Natural killer cell treated with Interleukin-12 subunit alpha and Interleukin-12 subunit beta and Interleukin-15 and Interleukin-18, amount 100 ng/mL, for 72 hours (primary cell): ENCODE data around the gene KSR2. TPM values are rescaled to one million over a fixed set of nuclear protein-coding genes. Genes with fewer than 3 reads are reported as not detected.

ENCODE experiments used
- ATAC-seq, 2 donors: fragments of 150-1000 bp; cut with Tn5 transposase in 1 of 2; sonication (Bioruptor Pico), chemical (Tn5 transposase) in 1 of 2; 2 replicates each; pipeline ENCODE4 v1.10.0; 2021
- DNase-seq: peaks from one replicate; pipeline ENCODE4 v3.0.0; 2022; ENCODE audit warnings: low spot score
- H3K27ac Mint-ChIP-seq, 2 donors: 1 replicate in 1 of 2; 2 replicates in 1 of 2; pipeline ENCODE4 v1.8.0; 2022; ENCODE audit warnings: mixed read lengths in 2 of 2, mild to moderate bottlenecking in 1 of 2, moderate library complexity in 1 of 2
- H3K27me3 Mint-ChIP-seq, 2 donors: 1 replicate in 1 of 2; 2 replicates in 1 of 2; pipeline ENCODE4 v1.8.0; 2022; ENCODE audit warnings: mixed read lengths in 2 of 2
- H3K36me3 Mint-ChIP-seq: one replicate; pipeline ENCODE4 v1.8.0; 2022; ENCODE audit warnings: mixed read lengths
- H3K4me1 Mint-ChIP-seq, 2 donors: 1 replicate in 1 of 2; 2 replicates in 1 of 2; pipeline ENCODE4 v1.8.0; 2022; ENCODE audit warnings: low read depth in 2 of 2, mixed read lengths in 2 of 2, mild to moderate bottlenecking in 1 of 2
- H3K4me3 Mint-ChIP-seq: one replicate; pipeline ENCODE4 v1.8.0; 2022; ENCODE audit warnings: mixed read lengths
- H3K9me3 Mint-ChIP-seq: 2 replicates; pipeline ENCODE4 v1.8.0; 2022; ENCODE audit warnings: mixed read lengths
- total RNA-seq, 2 donors: library from RNA; stranded (reverse); gene quantifications; one replicate each; pipeline ENCODE4 v1.2.3, GENCODE V29; 2022

Gene KSR2
- total RNA-seq, 2 donors from 2014 or later = not detected

DNA sequence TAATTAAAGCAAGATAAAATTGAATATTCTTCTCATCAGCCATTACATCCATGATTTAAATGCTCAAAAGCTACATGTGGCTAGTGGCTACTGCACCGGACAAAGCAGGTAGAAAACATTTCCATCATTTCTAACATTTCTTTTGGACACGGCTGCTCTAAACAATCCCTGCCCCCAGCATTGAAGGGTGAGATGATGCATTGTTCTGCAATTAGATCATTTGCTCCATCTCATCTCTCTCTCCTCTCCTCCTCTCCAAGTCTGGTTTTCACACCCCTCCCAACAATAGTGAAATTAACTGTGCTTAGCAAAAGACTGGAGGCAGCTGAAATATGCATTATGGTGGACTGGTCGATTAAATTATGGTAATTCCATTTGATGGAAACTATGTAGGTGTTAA is 288.5 kb downstream of the KSR2 start:
- ATAC-seq = no peak
- Mint-ChIP-seq H3K4me1 (no peaks in the 10 kb centered on the region), H3K27me3 (peaks cover 0 to 10% of the 10 kb centered on the region in 2 donors), H3K9me3 (no peaks in the 10 kb centered on the region), H3K4me3 (no peak overlapping the region), H3K27ac (no peak overlapping the region), H3K36me3 (no peaks in the 10 kb centered on the region)
- no peak for DNase-seq

DNA sequence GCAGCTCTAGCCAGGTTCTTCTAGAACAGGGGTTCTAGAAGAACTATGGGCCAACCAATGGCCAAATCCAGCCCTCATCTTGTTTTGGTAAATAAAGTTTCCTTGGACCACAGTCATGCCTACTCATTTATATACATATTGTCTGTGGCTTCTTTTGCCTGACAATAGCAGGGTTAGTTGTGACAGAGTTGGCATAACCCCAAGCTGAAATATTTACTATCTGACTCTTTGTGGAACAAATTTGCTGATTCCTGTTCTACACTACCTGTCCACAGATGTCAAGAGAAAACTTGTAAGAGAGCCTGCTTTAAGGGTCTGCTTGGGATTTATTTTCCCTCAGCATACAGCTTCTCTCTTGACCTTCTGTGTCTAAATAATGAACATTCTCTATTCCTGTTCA is 289.0 kb downstream of the KSR2 start:
- ATAC-seq = no peak
- Mint-ChIP-seq H3K27ac (no peak overlapping the region), H3K27me3 (peaks cover 4 to 10% of the 10 kb centered on the region in 2 donors), H3K4me1 (no peaks in the 10 kb centered on the region), H3K4me3 (no peak overlapping the region), H3K36me3 (no peaks in the 10 kb centered on the region), H3K9me3 (no peaks in the 10 kb centered on the region)
- DNase-seq = no peak

DNA sequence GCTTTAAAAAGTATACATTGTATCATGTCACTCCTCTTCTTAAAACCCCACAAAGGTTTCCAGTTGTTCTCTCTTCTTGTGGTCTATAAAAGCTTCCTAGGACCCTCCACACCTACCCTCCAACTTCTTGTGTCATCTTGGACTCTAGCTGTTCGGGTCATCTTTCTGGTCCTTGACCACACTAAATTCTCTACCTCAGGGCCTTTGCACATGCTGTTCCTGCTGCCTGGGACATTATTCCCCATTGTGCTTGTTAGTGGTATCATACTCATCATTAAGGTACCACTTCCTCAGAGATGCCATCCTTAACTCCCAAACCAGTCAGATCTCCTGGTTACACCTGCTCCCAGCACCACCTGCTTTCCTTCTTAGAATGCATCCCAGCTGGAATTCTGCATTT is 294.0 kb downstream of the KSR2 start:
- no peaks in the 10 kb centered on the region for H3K9me3 Mint-ChIP-seq
- no peaks in the 10 kb centered on the region for H3K36me3 Mint-ChIP-seq
- H3K27ac Mint-ChIP-seq = no peak overlapping the region
- no peak for DNase-seq
- H3K4me1 Mint-ChIP-seq = no peaks in the 10 kb centered on the region
- no peak for ATAC-seq
- peaks cover 4 to 11% of the 10 kb centered on the region in 2 donors for H3K27me3 Mint-ChIP-seq
- H3K4me3 Mint-ChIP-seq = no peak overlapping the region

DNA sequence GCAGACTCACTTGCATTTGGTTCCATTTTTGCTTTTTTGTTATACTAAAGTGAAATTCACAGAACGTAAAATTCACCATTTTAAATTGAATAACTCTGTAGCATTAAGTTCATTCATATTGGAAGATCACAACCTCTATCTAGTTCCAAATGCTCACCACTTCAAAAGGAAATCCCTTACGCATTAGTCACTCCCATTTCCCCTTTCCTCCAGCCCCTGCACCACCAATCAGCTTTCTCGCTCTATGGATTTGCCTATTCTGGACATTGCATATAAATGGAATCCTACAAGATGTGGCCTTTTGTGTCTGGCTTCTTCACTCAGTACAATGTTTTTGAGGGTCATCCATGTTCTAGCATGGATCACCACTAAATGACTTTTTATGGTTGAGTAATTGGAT is 294.5 kb downstream of the KSR2 start:
- Mint-ChIP-seq H3K27me3 (peaks cover 4 to 11% of the 10 kb centered on the region in 2 donors), H3K36me3 (no peaks in the 10 kb centered on the region), H3K4me1 (no peaks in the 10 kb centered on the region), H3K4me3 (no peak overlapping the region), H3K9me3 (no peaks in the 10 kb centered on the region), H3K27ac (no peak overlapping the region)
- DNase-seq = no peak
- no peak for ATAC-seq

DNA sequence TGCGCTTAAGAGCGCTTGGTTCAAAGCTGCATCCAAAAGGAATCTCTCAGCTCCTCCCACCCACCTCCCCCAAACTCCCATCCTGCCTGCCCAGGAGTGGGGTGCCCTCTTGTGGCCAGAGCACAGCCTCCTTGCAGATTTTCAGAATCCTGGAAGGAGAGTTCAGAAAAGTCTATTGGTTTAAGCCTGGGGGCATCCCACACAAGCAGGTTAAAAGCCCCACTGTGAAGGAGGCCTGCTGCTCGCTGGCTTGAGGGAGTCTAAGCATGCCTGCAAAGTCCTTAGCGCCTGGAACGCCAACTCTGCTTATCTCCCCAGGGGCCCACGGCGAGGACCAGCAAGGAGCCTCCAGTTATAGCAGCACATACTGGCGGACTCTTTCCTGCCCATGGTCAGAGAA is 297.1 kb downstream of the KSR2 start:
- Mint-ChIP-seq H3K27me3 (peaks cover 4 to 11% of the 10 kb centered on the region in 2 donors), H3K4me3 (no peak overlapping the region), H3K9me3 (no peaks in the 10 kb centered on the region), H3K27ac (no peak overlapping the region), H3K4me1 (no peaks in the 10 kb centered on the region), H3K36me3 (no peaks in the 10 kb centered on the region)
- DNase-seq (no peak), ATAC-seq (no peak)

DNA sequence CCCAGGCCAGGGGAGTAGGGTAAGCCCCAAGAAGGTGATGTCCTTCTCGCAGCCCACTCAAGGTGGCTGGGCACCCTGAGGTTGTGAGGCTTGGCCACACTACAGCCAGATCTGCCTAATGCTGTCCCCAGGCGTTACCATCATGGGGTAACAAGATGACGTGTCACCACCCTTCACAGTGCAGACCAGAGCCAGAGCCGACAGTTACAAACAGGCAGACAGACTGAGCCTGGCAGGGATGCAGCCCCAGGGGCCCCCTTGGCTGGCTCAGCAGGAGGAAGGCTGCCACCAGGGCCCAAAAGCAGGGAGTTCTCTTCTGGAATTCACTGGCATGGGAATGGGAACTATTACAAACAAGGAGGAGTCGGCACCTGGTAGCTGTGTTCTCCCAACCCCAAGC is 304.6 kb downstream of the KSR2 start:
- Mint-ChIP-seq H3K36me3 (no peaks in the 10 kb centered on the region), H3K9me3 (no peaks in the 10 kb centered on the region), H3K27me3 (peaks cover 0 to 7% of the 10 kb centered on the region in 2 donors), H3K4me1 (no peaks in the 10 kb centered on the region), H3K4me3 (no peak overlapping the region), H3K27ac (no peak overlapping the region)
- ATAC-seq (no peak), DNase-seq (no peak)

DNA sequence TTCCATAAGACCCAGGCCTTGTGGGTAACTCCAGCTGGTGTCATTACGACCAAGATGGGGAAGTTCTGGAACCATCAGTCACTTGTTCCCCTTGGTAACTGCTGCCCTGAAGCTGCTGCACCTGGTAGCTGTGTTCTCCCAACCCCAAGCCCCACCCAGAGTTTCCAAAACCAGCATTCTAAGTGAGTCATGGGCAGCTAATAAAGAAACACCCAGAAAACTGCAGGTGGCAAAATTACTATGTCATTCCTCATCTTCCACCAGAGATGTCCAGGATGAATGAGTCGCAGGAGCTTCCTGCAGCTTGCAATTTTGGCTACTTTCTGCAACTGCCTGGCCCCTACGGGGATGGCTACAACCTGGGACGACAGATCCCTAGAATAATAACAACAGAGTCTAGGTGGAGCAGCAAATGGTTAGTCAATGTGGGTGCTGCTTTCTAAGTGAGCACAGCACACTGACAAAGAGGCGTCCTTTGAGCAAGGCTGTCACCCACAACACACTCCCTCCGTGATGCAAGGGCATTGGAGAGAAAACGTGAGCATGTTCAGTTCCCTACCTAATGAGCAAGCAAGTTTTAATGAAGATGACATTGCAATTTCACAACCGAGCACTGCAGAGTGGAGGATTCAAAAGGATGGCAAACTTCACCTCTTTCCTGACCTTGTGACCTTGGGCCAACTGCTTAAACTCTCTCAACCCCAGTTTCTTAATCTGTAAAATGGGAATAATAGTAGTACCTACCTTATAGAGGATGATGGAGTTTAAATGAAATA is 306.0 kb downstream of the KSR2 start:
- no peak for DNase-seq
- Mint-ChIP-seq H3K4me1 (no peaks in the 10 kb centered on the region), H3K27ac (no peak overlapping the region), H3K4me3 (no peak overlapping the region), H3K36me3 (no peaks in the 10 kb centered on the region), H3K9me3 (no peaks in the 10 kb centered on the region), H3K27me3 (peaks cover 0 to 7% of the 10 kb centered on the region in 2 donors)
- ATAC-seq = no peak

DNA sequence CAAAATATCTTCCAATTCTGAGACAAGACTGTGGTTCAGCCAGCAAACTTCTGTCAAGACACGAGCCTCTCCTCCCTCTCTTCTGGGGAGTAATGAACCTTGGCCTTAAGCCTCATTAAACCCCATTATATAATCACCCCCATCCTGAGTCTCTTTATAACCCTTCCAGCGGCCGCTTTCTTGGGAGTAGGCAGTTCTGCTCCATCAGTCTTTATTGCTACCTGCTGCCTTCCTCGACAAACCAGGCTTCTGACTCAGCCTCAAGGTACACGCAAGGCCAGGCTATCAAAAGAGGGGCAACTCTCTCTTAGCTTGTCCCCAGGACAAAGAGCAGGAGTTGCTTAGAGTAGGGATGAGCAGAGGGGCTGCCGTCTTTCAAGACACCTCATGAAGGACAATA is 306.6 kb downstream of the KSR2 start:
- H3K9me3 Mint-ChIP-seq = no peaks in the 10 kb centered on the region
- ATAC-seq (no peak), DNase-seq (no peak)
- no peaks in the 10 kb centered on the region for H3K4me1 Mint-ChIP-seq
- no peak overlapping the region for H3K4me3 Mint-ChIP-seq
- H3K36me3 Mint-ChIP-seq = no peaks in the 10 kb centered on the region
- no peak overlapping the region for H3K27ac Mint-ChIP-seq
- H3K27me3 Mint-ChIP-seq = peaks cover 0 to 7% of the 10 kb centered on the region in 2 donors

DNA sequence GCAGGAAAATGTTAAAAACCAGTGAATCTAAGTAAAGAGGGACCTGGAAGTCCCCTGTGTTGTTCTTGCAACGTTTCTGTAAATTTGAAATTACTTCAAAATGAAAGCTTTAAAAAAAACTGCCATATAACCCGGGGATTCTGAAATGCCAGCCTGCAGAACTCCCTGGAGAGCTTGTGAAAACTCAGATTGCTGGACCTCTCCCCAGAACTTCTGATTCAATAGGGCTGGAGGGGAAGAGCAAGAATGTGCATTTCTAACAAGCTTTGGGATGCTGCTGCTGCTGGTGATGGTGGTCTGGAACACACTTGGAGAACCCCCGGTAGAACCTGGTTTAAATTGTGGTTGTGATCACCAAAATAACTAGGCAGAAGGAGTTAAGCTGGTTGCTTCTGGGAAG is 307.3 kb downstream of the KSR2 start:
- DNase-seq = no peak
- Mint-ChIP-seq H3K27ac (no peak overlapping the region), H3K9me3 (no peaks in the 10 kb centered on the region), H3K27me3 (peaks cover 0 to 7% of the 10 kb centered on the region in 2 donors), H3K36me3 (no peaks in the 10 kb centered on the region), H3K4me1 (no peaks in the 10 kb centered on the region), H3K4me3 (no peak overlapping the region)
- ATAC-seq = no peak

DNA sequence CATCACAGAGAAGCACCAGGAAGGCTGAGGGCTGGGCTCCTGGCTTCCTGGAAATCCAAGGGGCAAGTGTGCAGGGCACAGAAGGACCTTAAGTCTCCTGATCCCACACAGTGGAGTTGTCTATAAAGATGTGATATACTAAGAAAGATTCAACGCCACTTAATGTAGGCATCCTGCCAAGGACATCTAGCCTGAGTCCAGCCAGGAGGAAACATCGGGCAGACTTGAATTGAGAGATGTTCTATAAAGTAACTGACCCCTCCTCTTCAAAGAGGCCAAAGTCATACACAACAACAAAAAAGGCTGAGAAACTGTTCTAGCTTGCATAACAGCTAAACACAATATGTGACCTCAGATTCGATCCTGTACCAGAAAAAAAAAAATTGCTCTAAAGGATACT is 307.9 kb downstream of the KSR2 start:
- H3K4me1 Mint-ChIP-seq = no peaks in the 10 kb centered on the region
- no peak overlapping the region for H3K27ac Mint-ChIP-seq
- H3K4me3 Mint-ChIP-seq = no peak overlapping the region
- DNase-seq (no peak), ATAC-seq (no peak)
- H3K9me3 Mint-ChIP-seq = no peaks in the 10 kb centered on the region
- no peaks in the 10 kb centered on the region for H3K36me3 Mint-ChIP-seq
- H3K27me3 Mint-ChIP-seq = peaks cover 0 to 7% of the 10 kb centered on the region in 2 donors

DNA sequence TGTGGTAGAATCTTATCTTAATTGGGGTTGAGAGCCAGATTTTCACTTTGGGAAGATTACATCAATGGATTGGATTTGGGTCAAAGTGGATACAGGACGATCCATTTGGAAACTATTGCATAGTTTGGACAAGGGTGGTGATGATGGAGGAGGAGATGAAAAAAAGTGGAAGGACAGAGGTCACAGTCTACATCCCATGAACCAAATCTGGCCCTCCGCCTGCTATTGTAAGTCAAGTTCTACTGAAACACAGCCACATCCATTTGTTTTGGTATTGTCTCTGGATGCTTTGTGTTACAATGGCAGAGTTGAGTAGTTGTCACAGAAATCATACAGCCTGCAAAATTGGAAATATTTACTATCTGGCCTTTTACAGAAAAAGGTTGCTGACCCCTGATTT is 310.6 kb downstream of the KSR2 start:
- H3K27ac Mint-ChIP-seq = no peak overlapping the region
- no peak for DNase-seq
- H3K27me3 Mint-ChIP-seq = peaks cover 0 to 7% of the 10 kb centered on the region in 2 donors
- no peaks in the 10 kb centered on the region for H3K9me3 Mint-ChIP-seq
- H3K4me1 Mint-ChIP-seq = no peaks in the 10 kb centered on the region
- H3K4me3 Mint-ChIP-seq = no peak overlapping the region
- no peak for ATAC-seq
- no peaks in the 10 kb centered on the region for H3K36me3 Mint-ChIP-seq

DNA sequence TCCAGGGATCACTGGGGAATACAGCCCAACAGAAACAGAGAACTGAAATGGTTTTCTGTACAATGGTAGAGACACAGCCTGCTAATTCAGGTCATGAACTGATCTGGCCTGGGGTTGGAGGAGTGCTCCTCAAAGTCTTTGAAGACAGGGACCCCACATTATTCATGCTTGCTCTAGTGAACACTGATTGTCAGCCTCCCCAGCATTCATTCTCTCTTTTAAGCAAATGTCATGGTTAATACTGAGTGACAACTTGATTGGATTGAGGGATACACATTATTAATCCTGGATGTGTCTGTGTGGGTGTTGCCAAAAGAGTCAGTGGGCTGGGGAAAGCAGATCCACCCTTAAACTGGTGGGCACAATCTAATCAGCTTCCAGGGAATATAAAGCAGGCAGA is 319.0 kb downstream of the KSR2 start:
- no peaks in the 10 kb centered on the region for H3K4me1 Mint-ChIP-seq
- DNase-seq = no peak
- peaks cover 2 to 5% of the 10 kb centered on the region in 2 donors for H3K27me3 Mint-ChIP-seq
- H3K4me3 Mint-ChIP-seq = no peak overlapping the region
- ATAC-seq = no peak
- no peaks in the 10 kb centered on the region for H3K36me3 Mint-ChIP-seq
- H3K27ac Mint-ChIP-seq = no peak overlapping the region
- no peaks in the 10 kb centered on the region for H3K9me3 Mint-ChIP-seq

DNA sequence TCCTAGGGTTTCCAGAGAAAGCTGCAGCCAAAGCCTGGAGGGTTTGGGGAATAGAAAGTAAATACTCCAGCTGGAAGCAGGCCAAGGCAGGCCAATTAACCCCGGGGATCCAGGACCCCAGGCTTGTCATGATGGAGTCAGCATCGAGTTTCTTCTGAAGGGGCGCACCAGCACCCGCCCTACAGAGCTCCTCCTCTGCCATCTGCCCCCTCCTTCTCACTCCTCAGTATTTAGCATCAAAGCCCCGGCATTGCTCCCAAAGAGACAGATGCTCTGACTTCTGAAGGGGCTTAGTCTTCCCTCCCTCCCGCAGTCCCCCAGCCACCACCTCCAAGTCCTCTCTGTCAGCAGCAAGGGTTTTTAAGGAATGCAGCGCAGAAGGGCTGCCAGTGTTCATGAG is 322.3 kb downstream of the KSR2 start:
- ATAC-seq (no peak), DNase-seq (no peak)
- Mint-ChIP-seq H3K27ac (no peak overlapping the region), H3K4me3 (no peak overlapping the region), H3K4me1 (no peaks in the 10 kb centered on the region), H3K9me3 (no peaks in the 10 kb centered on the region), H3K27me3 (peaks cover 2 to 5% of the 10 kb centered on the region in 2 donors), H3K36me3 (no peaks in the 10 kb centered on the region)

DNA sequence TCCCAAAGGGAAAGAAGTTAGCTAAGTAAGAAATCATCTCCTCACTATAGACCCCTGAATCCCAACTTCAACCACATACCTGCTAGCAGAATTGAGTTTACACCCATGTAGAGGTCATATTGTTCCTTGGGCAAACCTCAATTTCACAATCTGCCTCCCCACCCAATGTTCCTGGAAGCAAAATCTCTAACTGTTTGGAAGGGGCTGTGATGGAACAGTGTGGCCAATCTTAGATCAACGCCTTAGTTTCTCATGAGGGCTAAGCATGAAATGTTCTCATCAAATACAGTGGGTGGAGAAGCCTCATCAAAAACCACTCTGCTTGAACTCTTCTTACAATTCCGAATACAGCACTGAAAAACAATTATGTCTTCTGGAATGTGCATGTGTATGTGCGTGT is 323.3 kb downstream of the KSR2 start:
- DNase-seq = no peak
- Mint-ChIP-seq H3K36me3 (no peaks in the 10 kb centered on the region), H3K27ac (no peak overlapping the region)

DNA sequence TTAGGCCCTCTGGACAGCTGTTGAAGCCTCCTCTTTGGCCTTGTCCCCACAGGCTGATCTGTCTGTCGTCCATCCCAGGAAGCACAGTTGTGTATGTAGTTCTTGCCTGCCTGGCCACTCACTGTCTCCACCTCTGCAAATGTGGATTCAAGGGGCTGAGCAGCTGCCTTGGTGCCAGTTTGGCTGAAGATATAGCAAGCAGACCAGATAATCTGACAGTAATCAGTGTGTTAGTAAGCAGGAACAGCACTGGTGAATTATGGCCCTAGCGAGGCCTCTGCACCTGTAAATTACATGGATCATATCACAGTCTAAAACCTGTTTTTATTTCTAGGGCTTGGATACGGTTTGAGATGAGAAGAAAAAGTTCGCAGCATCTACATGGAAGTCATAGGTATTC is 324.8 kb downstream of the KSR2 start:
- H3K36me3 Mint-ChIP-seq = no peaks in the 10 kb centered on the region
- no peak overlapping the region for H3K4me3 Mint-ChIP-seq
- H3K27ac Mint-ChIP-seq = no peak overlapping the region
- H3K4me1 Mint-ChIP-seq = no peaks in the 10 kb centered on the region
- DNase-seq = no peak
- peaks cover 2 to 5% of the 10 kb centered on the region in 2 donors for H3K27me3 Mint-ChIP-seq
- no peaks in the 10 kb centered on the region for H3K9me3 Mint-ChIP-seq
- ATAC-seq = no peak

More for the DNA sequence above, 323.3 kb downstream of the KSR2 start:
- H3K27me3 Mint-ChIP-seq = peaks cover 2 to 5% of the 10 kb centered on the region in 2 donors
- H3K4me1 Mint-ChIP-seq = no peaks in the 10 kb centered on the region
- H3K9me3 Mint-ChIP-seq = no peaks in the 10 kb centered on the region
- no peak for ATAC-seq
- no peak overlapping the region for H3K4me3 Mint-ChIP-seq
